ENCODE data around the gene MYOD1.

Gene MYOD1

GRCh38 chr11:17767301-17767885 lies 48.0 kb downstream of the MYOD1 start:
- TF ChIP-seq POLR2AphosphoS5 (IDR thresholded peaks at IDR 0.05; ENCODE audit: low read depth, low read length) = no peak
- TF ChIP-seq TAF1 (IDR thresholded peaks at IDR 0.05; ENCODE audit: borderline replicate concordance, insufficient read depth, low read length) = no peak
- no peak for TF ChIP-seq SIN3A (IDR thresholded peaks at IDR 0.05; ENCODE audit: borderline replicate concordance, insufficient read depth, low read length)
- no peak for TF ChIP-seq REST (IDR thresholded peaks at IDR 0.05; ENCODE audit: insufficient read depth in 1 of 2, low read depth in 2 of 2, low read length in 2 of 2)
- no peak for TF ChIP-seq FOXP2 (optimal IDR thresholded peaks at IDR 0.05; ENCODE audit: borderline replicate concordance, extremely low read depth, extremely low read length, insufficient read depth)

DNA sequence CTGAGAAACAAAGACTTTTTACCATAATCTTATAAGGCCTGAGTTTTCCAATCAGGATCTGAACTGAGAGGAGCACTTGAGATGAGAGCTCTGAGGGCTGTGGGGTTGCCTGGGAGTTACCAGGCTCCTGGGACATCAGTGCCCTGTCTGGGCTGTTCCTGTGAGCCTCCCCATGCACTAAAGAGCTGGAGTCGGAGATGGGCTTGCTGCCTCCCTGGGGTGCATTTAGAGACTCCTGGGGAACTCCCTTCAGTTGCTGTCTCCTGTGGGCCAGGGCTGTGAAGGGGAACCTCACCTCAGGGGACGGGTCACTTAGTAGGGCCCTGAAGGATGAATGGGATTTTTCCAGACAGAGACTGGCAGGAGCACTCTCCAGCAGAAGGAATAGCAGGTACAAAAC lies 48.5 kb downstream of the MYOD1 start:
- no peak for TF ChIP-seq TAF1 (IDR thresholded peaks at IDR 0.05; ENCODE audit: borderline replicate concordance, insufficient read depth, low read length)
- TF ChIP-seq FOXP2 (optimal IDR thresholded peaks at IDR 0.05; ENCODE audit: borderline replicate concordance, extremely low read depth, extremely low read length, insufficient read depth) = no peak
- no peak for TF ChIP-seq POLR2AphosphoS5 (IDR thresholded peaks at IDR 0.05; ENCODE audit: low read depth, low read length)
- TF ChIP-seq REST (IDR thresholded peaks at IDR 0.05; ENCODE audit: insufficient read depth in 1 of 2, low read depth in 2 of 2, low read length in 2 of 2) = no peak
- TF ChIP-seq SIN3A (IDR thresholded peaks at IDR 0.05; ENCODE audit: borderline replicate concordance, insufficient read depth, low read length) = no peak

GRCh38 chr11:17768547-17768946 lies 49.2 kb downstream of the MYOD1 start:
- no peak for TF ChIP-seq REST (IDR thresholded peaks at IDR 0.05; ENCODE audit: insufficient read depth in 1 of 2, low read depth in 2 of 2, low read length in 2 of 2)
- no peak for TF ChIP-seq FOXP2 (optimal IDR thresholded peaks at IDR 0.05; ENCODE audit: borderline replicate concordance, extremely low read depth, extremely low read length, insufficient read depth)
- TF ChIP-seq POLR2AphosphoS5 (IDR thresholded peaks at IDR 0.05; ENCODE audit: low read depth, low read length) = no peak
- TF ChIP-seq SIN3A (IDR thresholded peaks at IDR 0.05; ENCODE audit: borderline replicate concordance, insufficient read depth, low read length) = no peak
- TF ChIP-seq TAF1 (IDR thresholded peaks at IDR 0.05; ENCODE audit: borderline replicate concordance, insufficient read depth, low read length) = no peak

GRCh38 chr11:17769218-17769617 lies 49.8 kb downstream of the MYOD1 start:
- TF ChIP-seq TAF1 (IDR thresholded peaks at IDR 0.05; ENCODE audit: borderline replicate concordance, insufficient read depth, low read length) (no peak), POLR2AphosphoS5 (IDR thresholded peaks at IDR 0.05; ENCODE audit: low read depth, low read length) (no peak), SIN3A (IDR thresholded peaks at IDR 0.05; ENCODE audit: borderline replicate concordance, insufficient read depth, low read length) (no peak), REST (IDR thresholded peaks at IDR 0.05; ENCODE audit: insufficient read depth in 1 of 2, low read depth in 2 of 2, low read length in 2 of 2) (no peak), FOXP2 (optimal IDR thresholded peaks at IDR 0.05; ENCODE audit: borderline replicate concordance, extremely low read depth, extremely low read length, insufficient read depth) (no peak)

All from PFSK-1 (cell line).